ENCODE measurements around the gene CDK5RAP3.
"Not testable (repeated sequence)": the region's sequence is repeated elsewhere in the genome, so short reads cannot be mapped to it uniquely, and the experiment has no call there.

Gene CDK5RAP3

GRCh38 chr17:47973541-47973940 is 2.6 kb downstream of the CDK5RAP3 start:
- in situ Hi-C loops (cut with MboI; ENCODE audit: low sequenced_read_pairs), result no loop called here

- in situ Hi-C loops (cut with MboI; ENCODE audit: low sequenced_read_pairs), result no loop called here
These were observed 4.4 kb downstream of the CDK5RAP3 start for GRCh38 chr17:47975189-47975822.

DNA sequence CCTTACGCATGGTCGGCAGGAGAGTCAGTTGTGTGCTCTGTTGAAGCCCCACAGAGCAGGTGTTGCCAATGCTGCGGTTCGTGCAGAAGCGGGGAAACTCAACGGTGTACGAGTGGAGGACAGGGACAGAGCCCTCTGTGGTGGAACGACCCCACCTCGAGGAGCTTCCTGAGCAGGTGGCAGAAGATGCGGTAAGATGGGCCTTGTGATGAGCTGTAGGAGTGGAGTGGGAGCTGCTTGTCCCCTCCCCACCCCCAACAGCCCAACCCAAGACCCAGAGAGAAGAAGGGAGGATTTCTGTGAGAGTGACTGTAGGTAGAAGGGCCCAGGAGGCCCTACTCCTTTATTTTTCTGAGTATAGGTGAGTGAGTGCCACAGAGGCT is 4.9 kb downstream of the CDK5RAP3 start:
- in situ Hi-C loops (cut with MboI; ENCODE audit: low sequenced_read_pairs), result no loop called here

GRCh38 chr17:47978324-47978723 is 7.4 kb downstream of the CDK5RAP3 start:
- in situ Hi-C loops (cut with MboI; ENCODE audit: low sequenced_read_pairs), result no loop called here

DNA sequence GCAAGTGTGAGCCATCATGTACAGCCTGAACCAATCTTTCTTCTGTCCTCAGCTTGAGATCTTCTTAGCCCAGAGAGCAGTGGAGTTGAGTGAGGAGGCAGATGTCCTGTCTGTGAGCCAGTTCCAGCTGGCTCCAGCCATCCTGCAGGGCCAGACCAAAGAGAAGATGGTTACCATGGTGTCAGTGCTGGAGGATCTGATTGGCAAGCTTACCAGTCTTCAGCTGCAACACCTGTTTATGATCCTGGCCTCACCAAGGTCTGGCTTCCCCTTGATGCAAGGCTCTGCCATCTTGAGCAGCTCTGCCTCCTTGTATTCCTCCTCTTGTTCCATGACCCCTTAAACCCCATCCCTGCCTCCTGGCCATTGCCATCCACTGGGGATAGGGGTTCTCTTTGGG is 9.6 kb downstream of the CDK5RAP3 start:
- in situ Hi-C loops (cut with MboI; ENCODE audit: low sequenced_read_pairs), result no loop called here

DNA sequence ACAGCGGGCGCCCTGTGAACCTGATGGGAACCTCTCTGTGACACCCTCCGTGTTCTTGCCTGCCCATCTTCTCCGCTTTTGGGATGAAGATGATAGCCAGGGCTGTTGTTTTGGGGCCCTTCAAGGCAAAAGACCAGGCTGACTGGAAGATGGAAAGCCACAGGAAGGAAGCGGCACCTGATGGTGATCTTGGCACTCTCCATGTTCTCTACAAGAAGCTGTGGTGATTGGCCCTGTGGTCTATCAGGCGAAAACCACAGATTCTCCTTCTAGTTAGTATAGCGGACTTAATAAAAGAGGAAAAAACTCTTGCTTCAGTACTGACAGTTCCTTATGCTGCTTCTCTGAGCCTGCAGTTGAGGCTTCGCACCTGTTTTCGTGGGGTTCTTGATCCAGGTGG is 10.5 kb downstream of the CDK5RAP3 start:
- in situ Hi-C loops (cut with MboI; ENCODE audit: low sequenced_read_pairs), result no loop called here

DNA sequence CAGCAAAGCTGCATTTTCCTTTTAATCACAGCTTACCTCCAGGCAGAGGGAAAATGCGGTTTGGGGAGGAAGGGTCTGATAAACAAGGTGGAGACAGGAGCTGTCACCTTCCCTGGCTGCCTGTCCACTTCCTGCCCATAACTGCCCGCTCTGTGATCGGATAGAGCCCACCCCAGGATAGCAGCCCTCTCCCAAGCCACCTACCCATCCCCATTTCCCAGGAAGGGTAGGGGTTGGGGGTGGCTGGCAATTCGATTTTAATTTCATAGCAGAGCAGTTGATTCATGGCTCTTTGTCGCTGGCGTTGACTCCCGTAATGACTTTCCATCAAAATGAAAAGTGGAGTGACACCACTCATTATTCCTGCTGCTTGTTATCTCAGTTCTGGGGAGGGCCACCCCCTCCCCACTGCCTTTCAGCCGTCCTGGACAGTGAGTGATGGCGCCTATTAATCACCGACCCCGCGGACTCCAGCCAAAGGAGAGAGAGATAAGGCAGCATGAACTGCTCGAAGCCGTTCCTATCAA is 11.2 kb downstream of the CDK5RAP3 start:
- in situ Hi-C loops (cut with MboI; ENCODE audit: low sequenced_read_pairs), result no loop called here

GRCh38 chr17:47982645-47983390 is 11.9 kb downstream of the CDK5RAP3 start:
- in situ Hi-C loops (cut with MboI; ENCODE audit: low sequenced_read_pairs), result no loop called here

GRCh38 chr17:47983492-47984223 is 12.7 kb downstream of the CDK5RAP3 start:
- in situ Hi-C loops (cut with MboI; ENCODE audit: low sequenced_read_pairs), result no loop called here

- in situ Hi-C loops (cut with MboI; ENCODE audit: low sequenced_read_pairs), result no loop called here
These were observed 15.6 kb downstream of the CDK5RAP3 start for GRCh38 chr17:47986520-47986919.

- in situ Hi-C loops (cut with MboI; ENCODE audit: low sequenced_read_pairs), result no loop called here
These were observed 16.4 kb downstream of the CDK5RAP3 start for GRCh38 chr17:47987240-47987835.

DNA sequence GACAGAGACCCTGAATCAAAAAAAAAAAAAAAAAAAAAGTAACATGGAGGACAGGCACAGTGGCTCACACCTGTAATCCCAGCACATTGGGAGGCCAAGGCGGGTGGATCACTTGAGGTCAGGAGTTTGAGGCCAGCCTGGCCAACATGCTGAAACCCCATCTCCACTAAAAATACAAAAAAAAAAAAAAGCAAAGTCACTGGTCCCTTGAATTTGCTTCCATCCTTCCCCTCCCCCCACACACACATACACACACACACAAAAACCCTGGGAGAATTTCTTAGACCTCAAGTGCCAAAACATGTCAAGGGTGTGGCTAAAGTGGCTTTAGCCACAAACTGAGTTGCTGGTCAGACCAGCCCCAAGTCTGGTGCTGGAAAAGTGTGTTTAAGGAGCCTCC is 17.5 kb downstream of the CDK5RAP3 start:
- in situ Hi-C loops (cut with MboI; ENCODE audit: low sequenced_read_pairs), result not testable (repeated sequence)

GRCh38 chr17:47989159-47989558 is 18.2 kb downstream of the CDK5RAP3 start:
- in situ Hi-C loops (cut with MboI; ENCODE audit: low sequenced_read_pairs), result no loop called here

DNA sequence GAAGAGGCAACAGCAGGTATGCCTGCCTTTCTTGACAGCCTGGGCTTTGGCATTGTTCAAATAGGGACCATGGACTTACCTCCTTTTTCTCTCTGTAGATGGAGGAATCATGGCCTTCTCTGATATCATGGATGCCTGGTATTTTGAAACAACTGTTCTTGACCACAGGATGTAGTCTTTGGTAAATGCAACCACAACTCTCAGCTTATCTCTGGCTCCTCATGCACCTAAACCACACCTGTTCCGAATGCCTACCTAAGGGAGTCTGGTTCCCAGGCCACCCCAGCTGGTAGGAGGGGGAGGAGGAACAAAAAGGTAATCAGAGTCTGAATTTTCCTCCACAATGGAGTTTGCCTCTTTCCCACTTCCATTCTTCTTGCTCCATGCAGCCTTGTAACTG is 18.8 kb downstream of the CDK5RAP3 start:
- in situ Hi-C loops (cut with MboI; ENCODE audit: low sequenced_read_pairs), result no loop called here

- in situ Hi-C loops (cut with MboI; ENCODE audit: low sequenced_read_pairs), result no loop called here
These were observed 20.2 kb downstream of the CDK5RAP3 start for GRCh38 chr17:47990962-47991731.

GRCh38 chr17:47992216-47992615 is 21.3 kb downstream of the CDK5RAP3 start:
- in situ Hi-C loops (cut with MboI; ENCODE audit: low sequenced_read_pairs), result no loop called here

DNA sequence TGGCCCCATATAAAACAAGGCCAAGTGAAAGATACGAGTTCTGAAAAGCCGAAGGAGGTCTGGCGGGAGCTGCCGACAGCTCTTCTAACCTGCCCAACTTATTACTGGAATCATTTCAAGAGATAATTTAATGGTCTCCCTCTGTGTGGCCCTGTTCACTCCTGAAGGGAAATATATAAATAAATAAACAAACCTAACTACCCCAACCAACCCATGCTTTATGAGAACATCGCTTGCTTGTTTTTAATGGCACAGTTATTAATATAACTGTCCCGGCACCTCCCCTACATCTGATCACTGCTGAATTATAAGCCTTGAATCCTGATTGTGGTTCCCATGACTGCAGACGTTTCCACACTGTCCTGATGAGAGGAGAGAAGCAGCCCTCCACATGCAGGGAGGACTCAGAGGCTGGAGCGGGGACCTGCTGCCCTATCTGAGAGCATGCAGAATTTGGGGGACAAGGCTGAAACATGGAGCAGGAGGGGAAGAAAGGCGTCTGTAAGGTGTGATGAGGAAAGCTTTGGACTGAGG is 22.2 kb downstream of the CDK5RAP3 start:
- in situ Hi-C loops (cut with MboI; ENCODE audit: low sequenced_read_pairs), result no loop called here

DNA sequence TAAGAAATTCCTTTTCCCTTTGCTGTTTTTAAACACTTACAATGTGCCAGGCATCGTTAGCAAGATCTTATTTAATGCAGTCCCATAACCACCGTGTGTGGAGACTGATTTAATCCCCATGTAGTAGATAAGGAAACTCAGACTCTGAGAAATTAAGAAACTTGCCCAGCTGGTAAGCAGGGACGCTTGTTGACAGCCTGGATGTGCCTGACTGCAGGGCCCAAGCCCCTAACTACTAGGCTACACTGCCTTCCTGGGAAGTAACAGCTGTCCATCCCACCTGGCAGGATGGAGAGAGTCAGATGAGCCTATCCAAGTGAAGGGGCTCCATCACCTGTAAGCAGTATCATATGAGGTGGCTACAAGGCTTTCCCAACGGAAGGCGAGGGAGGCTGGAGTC is 23.1 kb downstream of the CDK5RAP3 start:
- in situ Hi-C loops (cut with MboI; ENCODE audit: low sequenced_read_pairs), result no loop called here

- in situ Hi-C loops (cut with MboI; ENCODE audit: low sequenced_read_pairs), result no loop called here
These were observed 23.8 kb downstream of the CDK5RAP3 start for GRCh38 chr17:47994724-47995123.

- in situ Hi-C loops (cut with MboI; ENCODE audit: low sequenced_read_pairs), result no loop called here
These were observed 24.5 kb downstream of the CDK5RAP3 start for GRCh38 chr17:47995241-47995935.
